Measurements from ENCODE around the gene RASGRF2. TPM values are rescaled to one million over a fixed set of nuclear protein-coding genes. Genes with fewer than 3 reads are reported as not detected.

RASGRF2 gene
- total RNA-seq, 1 donor, result under 0.01 TPM

DNA sequence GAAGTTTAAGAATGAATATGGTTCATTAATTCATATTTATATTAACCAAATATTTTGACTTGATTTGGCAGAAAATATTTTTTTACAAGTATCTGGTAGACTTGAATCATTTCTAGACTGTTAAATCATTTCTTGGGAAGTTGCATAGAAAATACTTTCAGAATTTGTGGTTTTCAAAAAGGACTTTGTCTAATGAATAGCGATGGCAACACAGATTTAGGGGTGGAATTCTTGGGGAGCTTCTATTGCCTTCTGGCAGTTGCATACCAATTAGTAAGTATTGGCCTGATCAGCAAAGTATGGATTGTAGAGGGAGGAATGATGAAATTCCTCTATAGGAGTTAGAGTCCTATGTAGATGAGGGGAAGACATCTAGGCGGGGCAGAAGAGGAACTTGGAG lies 204.3 kb downstream of the RASGRF2 start:
- no peak for DNase-seq (ENCODE audit: low read depth in 2 of 3, low spot score in 2 of 3)

DNA sequence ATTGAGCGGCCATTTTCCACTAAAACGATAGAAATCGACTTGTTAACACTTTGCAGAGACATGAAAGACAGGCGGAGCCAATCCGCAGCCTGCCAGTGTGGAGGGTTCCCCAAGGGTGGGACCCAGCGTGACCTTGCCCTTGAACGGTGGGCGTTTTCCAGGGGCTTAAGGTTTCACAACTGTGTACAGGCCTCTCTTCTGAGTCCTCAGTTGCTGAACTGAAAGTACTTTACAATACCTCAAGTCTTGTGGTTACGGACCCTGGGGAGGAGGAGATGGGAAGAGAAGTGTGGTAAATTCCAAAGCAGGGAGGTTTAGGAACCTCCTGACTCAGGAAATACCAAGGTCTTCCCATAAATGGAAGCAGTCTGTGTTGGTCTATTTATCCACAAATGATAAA lies 204.8 kb downstream of the RASGRF2 start:
- DNase-seq (ENCODE audit: low read depth in 2 of 3, low spot score in 2 of 3), result no peak

DNA sequence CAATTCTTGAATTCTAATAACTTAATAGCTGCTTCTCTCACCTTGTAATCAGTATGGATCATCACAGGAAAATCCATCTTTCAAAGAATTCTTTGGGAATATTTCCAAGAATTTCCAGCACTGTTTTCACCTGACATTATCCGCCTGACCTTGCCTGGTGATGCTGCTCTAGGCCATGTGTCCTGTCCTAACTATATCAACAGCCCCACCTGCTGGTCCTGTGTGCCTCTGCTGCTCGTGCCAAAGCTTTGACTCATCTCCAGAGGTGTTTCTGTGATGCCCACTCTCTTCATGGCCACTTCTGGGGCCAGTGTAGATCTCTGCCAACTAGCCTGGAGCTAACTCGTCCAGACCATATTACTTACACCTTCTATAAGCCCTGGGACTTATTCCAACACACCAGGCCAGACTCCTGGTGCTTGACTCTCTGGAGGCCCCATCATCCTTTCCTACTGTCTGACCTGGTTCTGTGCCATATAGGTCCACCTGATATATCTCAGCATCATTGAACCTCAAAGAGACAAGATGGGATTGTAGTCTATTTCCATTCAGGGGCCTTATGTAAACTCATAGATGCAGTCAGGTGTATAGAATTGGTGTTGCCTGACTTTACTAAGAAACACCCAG lies 205.4 kb downstream of the RASGRF2 start:
- DNase-seq (ENCODE audit: low read depth in 2 of 3, low spot score in 2 of 3), result peak; percentile 14 to 76 (median 50)

GRCh38 chr5:81166430-81166829 lies 206.3 kb downstream of the RASGRF2 start:
- DNase-seq (ENCODE audit: low read depth in 2 of 3, low spot score in 2 of 3), result no peak

DNA sequence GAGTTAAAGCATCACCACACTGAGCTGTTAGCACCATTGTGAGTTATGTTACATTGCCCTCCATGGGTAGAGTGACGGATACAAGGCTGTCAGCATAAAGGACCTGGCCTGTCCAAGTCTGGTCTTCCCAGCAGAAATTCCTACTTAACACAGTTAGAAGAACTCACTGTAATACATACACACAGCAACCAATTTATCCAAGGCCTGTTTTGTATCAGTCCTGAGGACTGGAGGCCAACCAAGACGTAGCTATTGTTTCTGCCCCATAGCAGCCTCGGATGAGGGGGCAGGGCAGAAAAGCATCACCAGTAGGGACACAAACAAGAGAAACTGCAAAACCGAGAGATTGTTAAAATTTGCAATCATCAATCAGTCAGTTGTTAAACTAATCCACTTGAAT lies 206.9 kb downstream of the RASGRF2 start:
- DNase-seq (ENCODE audit: low read depth in 2 of 3, low spot score in 2 of 3), result no peak

GRCh38 chr5:81167544-81167943 lies 207.4 kb downstream of the RASGRF2 start:
- DNase-seq (ENCODE audit: low read depth in 2 of 3, low spot score in 2 of 3), result no peak

DNA sequence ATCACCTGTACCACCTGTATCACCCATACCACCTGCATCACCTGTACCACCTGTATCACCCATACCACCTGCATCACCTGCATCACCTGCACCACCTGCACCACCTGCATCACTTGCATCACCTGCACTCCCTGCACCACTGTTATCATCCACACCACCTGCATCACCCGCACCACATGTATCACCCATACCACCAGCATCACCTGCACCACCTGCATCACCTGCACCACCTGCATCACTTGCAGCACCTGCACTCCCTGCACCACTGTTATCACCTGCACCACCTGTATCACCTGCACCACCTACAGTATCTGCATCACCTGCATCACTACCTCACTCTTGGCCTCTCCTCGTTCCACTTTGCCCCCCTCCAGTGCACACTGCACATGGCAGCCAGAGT lies 209.8 kb downstream of the RASGRF2 start:
- DNase-seq (ENCODE audit: low read depth in 2 of 3, low spot score in 2 of 3), result no peak

DNA sequence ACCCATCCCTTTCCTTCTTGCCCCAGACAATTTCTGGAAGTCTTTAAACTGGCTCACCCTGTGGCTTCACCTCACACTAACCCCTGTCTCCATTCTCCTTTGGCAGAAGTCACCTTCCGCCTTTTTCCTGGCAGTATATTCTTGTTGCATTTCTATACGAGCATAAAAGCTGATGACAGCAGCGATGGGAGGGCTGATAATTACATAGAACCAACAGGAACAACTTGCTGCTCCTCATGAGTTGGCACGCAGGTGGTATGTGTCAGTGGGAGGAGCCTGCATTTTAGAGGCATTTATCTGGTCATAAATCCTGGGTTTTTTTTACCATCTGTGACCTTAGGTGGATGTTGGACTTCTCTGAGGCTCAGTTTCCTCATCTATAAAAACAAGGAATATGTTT lies 211.6 kb downstream of the RASGRF2 start:
- DNase-seq (ENCODE audit: low read depth in 2 of 3, low spot score in 2 of 3), result no peak

DNA sequence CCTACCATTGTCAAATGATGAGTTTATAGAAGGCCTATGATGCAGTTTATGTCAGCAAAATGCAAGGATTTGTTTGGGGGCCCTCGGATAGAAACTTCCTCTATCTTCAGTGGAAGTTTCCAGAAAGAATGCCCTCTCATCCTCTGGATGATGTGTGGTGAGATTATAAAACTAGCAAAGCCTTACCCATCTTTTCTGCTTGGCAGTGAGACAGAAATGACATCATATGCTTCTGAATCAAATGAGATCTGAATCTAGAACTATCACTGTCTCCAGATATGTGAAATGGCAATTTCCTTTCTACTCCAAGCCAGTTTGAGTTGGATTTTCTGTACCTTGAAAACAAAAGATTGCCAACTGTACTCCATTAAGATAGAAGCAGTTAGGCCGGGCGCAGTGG lies 212.5 kb downstream of the RASGRF2 start:
- DNase-seq (ENCODE audit: low read depth in 2 of 3, low spot score in 2 of 3), result no peak

DNA sequence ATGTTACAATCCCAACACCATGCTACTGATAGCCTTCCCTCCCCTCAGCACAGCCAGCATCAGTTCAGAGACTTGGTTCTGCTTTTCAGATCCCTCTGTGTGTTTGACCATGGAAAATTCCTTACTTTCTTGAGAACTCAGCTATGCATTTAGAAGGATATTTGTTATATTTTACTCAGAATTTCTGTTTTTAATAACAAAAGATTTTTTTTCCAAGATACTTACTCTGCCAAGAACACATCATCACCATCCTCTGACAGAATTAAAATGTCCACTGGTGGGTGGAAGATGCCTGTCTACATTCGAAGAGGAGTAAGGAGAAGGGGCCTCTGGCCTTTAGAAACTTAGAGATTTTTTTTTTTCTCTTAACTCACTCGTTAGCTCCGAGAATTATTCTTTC lies 216.9 kb downstream of the RASGRF2 start:
- no peak for DNase-seq (ENCODE audit: low read depth in 2 of 3, low spot score in 2 of 3)

DNA sequence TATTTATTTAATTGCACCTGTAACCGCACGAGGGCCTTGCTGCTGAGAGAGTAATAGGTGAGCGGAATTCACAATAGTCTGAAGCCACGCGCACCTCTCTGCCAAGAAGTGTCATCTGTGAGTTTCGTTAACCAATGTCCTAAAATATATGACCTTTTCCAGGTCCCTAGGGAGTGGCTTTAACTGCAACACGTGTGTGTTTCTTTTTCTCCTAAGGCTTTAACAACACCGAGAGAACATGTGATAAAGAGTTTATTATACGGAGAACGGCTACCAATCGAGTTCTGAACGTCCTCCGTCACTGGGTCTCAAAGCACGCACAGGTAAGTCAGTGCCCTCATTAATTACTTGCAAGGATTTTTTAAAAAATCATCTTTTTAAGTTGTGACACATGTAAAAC lies 219.8 kb downstream of the RASGRF2 start:
- DNase-seq (ENCODE audit: low read depth in 2 of 3, low spot score in 2 of 3), result no peak

DNA sequence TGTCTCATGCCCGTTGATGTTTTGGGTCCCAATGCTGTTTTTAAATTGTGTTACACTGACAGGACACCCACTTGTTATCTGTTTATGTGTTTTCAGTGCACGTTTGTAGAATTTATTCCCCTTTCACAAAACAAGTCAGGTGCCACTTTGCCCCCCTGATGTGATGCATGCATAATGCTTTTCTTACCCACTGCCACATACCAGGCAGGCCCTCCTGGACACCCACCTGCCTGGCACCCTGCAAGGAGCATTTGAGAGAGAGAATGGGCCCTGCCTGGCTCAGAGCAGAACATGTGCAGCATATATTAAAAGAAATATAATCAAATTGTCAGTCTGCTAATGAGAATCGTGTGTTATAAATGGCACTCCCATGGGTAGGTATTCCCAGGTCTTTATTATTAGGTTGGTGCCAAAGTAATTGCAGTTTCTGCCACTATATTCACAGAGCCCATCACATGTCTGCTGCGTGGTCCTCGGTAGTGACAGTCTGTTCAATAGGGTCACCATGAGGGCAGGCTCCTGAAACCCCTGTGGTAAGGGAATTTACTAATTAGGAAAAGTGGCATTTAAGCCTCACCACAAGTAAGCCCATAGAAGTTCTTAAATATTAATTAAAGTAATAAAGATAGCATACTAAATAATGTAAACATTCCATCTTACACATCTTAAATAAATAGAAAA lies 220.8 kb downstream of the RASGRF2 start:
- no peak for DNase-seq (ENCODE audit: low read depth in 2 of 3, low spot score in 2 of 3)

GRCh38 chr5:81181576-81182316 lies 221.6 kb downstream of the RASGRF2 start:
- DNase-seq (ENCODE audit: low read depth in 2 of 3, low spot score in 2 of 3), result no peak

- DNase-seq (ENCODE audit: low read depth in 2 of 3, low spot score in 2 of 3), result no peak
Measured at GRCh38 chr5:81182396-81183390, 222.5 kb downstream of the RASGRF2 start.

DNA sequence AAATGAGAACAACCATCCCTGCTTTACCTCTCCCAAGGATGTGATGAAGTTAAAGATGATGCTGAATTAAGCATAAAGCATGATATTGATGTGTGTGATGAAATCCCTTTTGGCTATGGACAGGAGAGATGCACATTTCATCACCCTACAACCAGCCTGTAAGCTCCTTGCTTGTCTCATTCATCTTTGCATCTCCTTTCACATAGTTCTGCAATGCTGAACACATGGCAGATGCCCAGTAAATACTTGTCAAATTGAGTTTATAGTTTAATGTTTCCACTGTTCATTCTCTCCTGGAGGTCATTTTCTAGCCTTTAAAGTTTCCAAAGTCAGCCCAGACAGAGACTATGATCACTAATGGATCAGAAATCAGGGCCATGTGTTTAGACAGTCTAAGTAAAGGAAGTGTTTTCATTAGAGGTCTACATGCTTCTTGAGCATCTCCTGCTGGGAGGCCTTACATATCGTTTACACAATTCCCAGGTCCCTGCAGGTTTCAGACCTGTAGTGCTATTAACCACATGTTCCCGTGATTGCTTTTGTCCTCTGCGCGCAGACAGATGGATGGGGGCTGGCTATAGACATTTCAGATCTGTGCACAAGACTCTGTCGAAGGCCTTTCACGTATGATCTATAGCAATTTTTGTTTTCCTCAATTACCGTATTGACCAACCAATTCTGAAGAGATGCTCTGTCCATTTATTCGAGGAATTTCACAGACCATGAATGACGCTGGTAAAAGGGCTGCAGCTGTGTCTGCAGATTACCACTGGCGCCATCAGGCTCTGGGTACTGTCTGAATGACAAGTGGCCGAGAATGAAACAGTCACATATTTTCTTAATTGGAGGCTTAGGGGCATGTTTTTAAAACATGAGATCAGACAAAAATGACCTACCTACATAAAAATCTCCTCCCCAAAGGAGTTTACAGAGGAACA lies 223.9 kb downstream of the RASGRF2 start:
- DNase-seq (ENCODE audit: low read depth in 2 of 3, low spot score in 2 of 3), result no peak

DNA sequence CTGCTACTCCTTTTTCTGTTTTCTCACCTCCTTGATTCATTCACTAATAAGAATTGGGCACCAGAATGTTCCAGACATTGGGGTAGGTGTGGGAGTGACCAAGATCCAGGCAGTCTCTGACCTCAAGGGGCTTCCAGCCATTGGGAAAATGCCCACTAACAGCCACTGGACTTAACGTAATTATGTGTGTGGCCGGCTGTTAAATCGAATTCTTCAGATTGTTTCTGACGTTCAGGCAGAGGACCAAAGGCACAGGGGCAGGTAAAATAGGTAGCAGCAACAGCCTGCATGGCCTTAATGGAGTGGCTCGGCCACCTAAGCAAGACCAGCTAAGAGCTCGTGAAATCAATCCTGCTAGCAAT lies 224.6 kb downstream of the RASGRF2 start:
- DNase-seq (ENCODE audit: low read depth in 2 of 3, low spot score in 2 of 3), result no peak

DNA sequence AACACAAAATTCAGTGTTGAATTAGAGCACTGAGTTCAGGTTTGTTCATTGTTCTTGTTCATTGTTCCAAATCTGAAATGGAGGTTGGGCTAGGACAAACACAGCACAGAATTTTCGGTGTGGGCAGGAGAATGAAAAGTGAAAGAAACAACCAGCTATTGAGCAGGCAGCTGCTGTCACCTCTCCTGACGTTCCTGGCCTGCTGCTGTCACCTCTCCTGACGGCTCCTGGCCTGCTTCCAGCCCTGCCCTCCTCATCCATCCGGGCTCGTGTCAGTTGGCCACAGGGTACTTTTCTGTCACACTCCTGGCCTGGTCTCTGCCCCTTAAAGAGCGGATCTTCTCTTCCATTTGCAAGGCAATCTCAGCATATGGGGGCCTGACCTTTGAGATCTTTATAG lies 227.7 kb downstream of the RASGRF2 start:
- no peak for DNase-seq (ENCODE audit: low read depth in 2 of 3, low spot score in 2 of 3)

GRCh38 chr5:81188962-81189361 lies 228.8 kb downstream of the RASGRF2 start:
- DNase-seq (ENCODE audit: low read depth in 2 of 3, low spot score in 2 of 3), result no peak

- DNase-seq (ENCODE audit: low read depth in 2 of 3, low spot score in 2 of 3), result no peak
Measured at GRCh38 chr5:81189875-81190498, 229.8 kb downstream of the RASGRF2 start.
